Neural cell (in vitro differentiated cells): ENCODE data around the gene GPR35. TPM values are rescaled to one million over a fixed set of nuclear protein-coding genes. Genes with fewer than 3 reads are reported as not detected.

ENCODE experiments used
- H2AFZ ChIP-seq: fragments of 200-600, 300-800 bp; sonication (generic), shearing (Covaris generic); 2 replicates; pipeline ENCODE4 v1.6.0; 2014; ENCODE audit warnings: low read depth, mild to moderate bottlenecking, antibody characterized with exemption, low read length, moderate library complexity
- H3F3A ChIP-seq: fragments of 200-600 bp; shearing (Covaris generic); 2 replicates; pipeline ENCODE4 v1.6.1; 2016; ENCODE audit warnings: mild to moderate bottlenecking, moderate library complexity, mixed read lengths, antibody characterized with exemption, low read length; ENCODE audit not compliant: insufficient read depth, poor library complexity, severe bottlenecking
- H3K27ac ChIP-seq: fragments of 200-600, 300-800 bp; sonication (generic), shearing (Covaris generic); 2 replicates; pipeline ENCODE4 v1.5.1; 2014; ENCODE audit warnings: mild to moderate bottlenecking, low read length, moderate library complexity
- H3K27me3 ChIP-seq: fragments of 300-800, 200-600 bp; sonication (generic), shearing (Covaris generic); 2 replicates; pipeline ENCODE4 v1.6.0; 2014; ENCODE audit warnings: mild to moderate bottlenecking, low read depth, low read length, moderate library complexity; ENCODE audit not compliant: insufficient read depth
- H3K36me3 ChIP-seq: fragments of 300-800, 200-600 bp; sonication (generic), shearing (Covaris generic); 2 replicates; pipeline ENCODE4 v1.5.1; 2014; ENCODE audit warnings: mild to moderate bottlenecking, antibody characterized with exemption, low read length, moderate library complexity; ENCODE audit not compliant: insufficient read depth
- H3K4me2 ChIP-seq: fragments of 300-800, 200-600 bp; sonication (generic), shearing (Covaris generic); 2 replicates; pipeline ENCODE4 v1.6.0; 2014; ENCODE audit warnings: mild to moderate bottlenecking, low read length
- H3K4me3 ChIP-seq: fragments of 300-800, 200-600 bp; sonication (generic), shearing (Covaris generic); 2 replicates; pipeline ENCODE4 v1.5.1; 2014; ENCODE audit warnings: mild to moderate bottlenecking, low read length, moderate library complexity
- H3K79me2 ChIP-seq: fragments of 200-600 bp; shearing (Covaris generic); replicated peaks from 2 replicates; pipeline ENCODE4 v1.6.0; 2014; ENCODE audit warnings: mild to moderate bottlenecking, low read length, moderate library complexity; ENCODE audit not compliant: insufficient read depth
- H3K9ac ChIP-seq: fragments of 300-800, 200-600 bp; sonication (generic), shearing (Covaris generic); 2 replicates; pipeline ENCODE4 v1.6.1; 2016; ENCODE audit warnings: mild to moderate bottlenecking, low read length, mixed read lengths
- H3K9me2 ChIP-seq: fragments of 200-600 bp; shearing (Covaris generic); 2 replicates; pipeline ENCODE4 v1.6.1; 2016; ENCODE audit warnings: mild to moderate bottlenecking, low read length, mixed read lengths; ENCODE audit not compliant: insufficient read depth
- H3K9me3 ChIP-seq: fragments of 200-600, 300-800 bp; sonication (generic), shearing (Covaris generic); 2 replicates; pipeline ENCODE4 v1.6.1; 2016; ENCODE audit warnings: mild to moderate bottlenecking, mixed run types, low read length, moderate library complexity, mixed read lengths
- H4K20me1 ChIP-seq: fragments of 200-600 bp; shearing (Covaris generic); 2 replicates; pipeline ENCODE4 v1.6.1; 2016; ENCODE audit warnings: mild to moderate bottlenecking, mixed run types; ENCODE audit not compliant: insufficient read depth
- CTCF ChIP-seq: fragments of 450-650 bp; IDR thresholded peaks from 2 replicates; pipeline ENCODE4 v1.5.1; 2014; ENCODE audit warnings: antibody characterized with exemption, mild to moderate bottlenecking, moderate library complexity; ENCODE audit not compliant: poor library complexity, severe bottlenecking
- EP300 ChIP-seq: fragments of 450-650 bp; conservative IDR thresholded peaks from 2 replicates; pipeline ENCODE4 v1.6.1; 2014; ENCODE audit warnings: antibody characterized with exemption, mild to moderate bottlenecking, moderate library complexity; ENCODE audit not compliant: poor library complexity, severe bottlenecking
- EZH2 ChIP-seq: fragments of 200-600, 300-800 bp; shearing (Covaris generic), sonication (generic); IDR thresholded peaks from 2 replicates; pipeline ENCODE4 v1.6.1; 2014; ENCODE audit warnings: antibody characterized with exemption, low read length, borderline replicate concordance, mild to moderate bottlenecking; ENCODE audit not compliant: insufficient read depth, poor library complexity, severe bottlenecking
- MXI1 ChIP-seq: fragments of 450-650 bp; conservative IDR thresholded peaks from 2 replicates; pipeline ENCODE4 v1.6.1; 2014; ENCODE audit warnings: antibody characterized with exemption, mild to moderate bottlenecking; ENCODE audit not compliant: poor library complexity, severe bottlenecking
- POLR2AphosphoS5 ChIP-seq: IDR thresholded peaks from 2 replicates; pipeline ENCODE4 v1.6.1; 2012
- RAD21 ChIP-seq: fragments of 450-650 bp; conservative IDR thresholded peaks from 2 replicates; pipeline ENCODE4 v1.6.1; 2014; ENCODE audit warnings: antibody characterized with exemption, mild to moderate bottlenecking, moderate library complexity
- REST ChIP-seq: IDR thresholded peaks from 2 replicates; pipeline ENCODE4 v1.6.1; 2012; ENCODE audit warnings: borderline replicate concordance
- SMC3 ChIP-seq: fragments of 450-650 bp; conservative IDR thresholded peaks from 2 replicates; pipeline ENCODE4 v1.6.1; 2014; ENCODE audit warnings: antibody characterized with exemption, mild to moderate bottlenecking, moderate library complexity; ENCODE audit not compliant: poor library complexity
- TAF1 ChIP-seq: IDR thresholded peaks from 2 replicates; pipeline ENCODE4 v1.6.1; 2012; ENCODE audit warnings: low read depth
- polyA plus RNA-seq: library from polyadenylated mRNA; depleted of rRNA; stranded (reverse); fragments of >200 nt; gene quantifications from 2 replicates; pipeline ENCODE4 v1.2.3, GENCODE V29; 2014

The GPR35 gene
- polyA plus RNA-seq, 1 donor from 2014 or later = 2.8 TPM

- Histone ChIP-seq H3K36me3 (no peaks in the 10 kb centered on the region), H3K27ac (no peak overlapping the region), H2AFZ (no peak overlapping the region), H3F3A (no peaks in the 10 kb centered on the region), H3K4me3 (no peak overlapping the region), H3K9me2 (no peaks in the 10 kb centered on the region), H3K79me2 (no peaks in the 10 kb centered on the region), H3K9ac (no peak overlapping the region), H3K27me3 (no peaks in the 10 kb centered on the region), H3K9me3 (no peaks in the 10 kb centered on the region), H3K4me2 (no peak overlapping the region), H4K20me1 (no peaks in the 10 kb centered on the region)
- TF ChIP-seq SMC3 = no peak
- no peak for TF ChIP-seq MXI1
- no peak for TF ChIP-seq REST
- no peak for TF ChIP-seq EP300
- TF ChIP-seq POLR2AphosphoS5 = no peak
- no peak for TF ChIP-seq RAD21
- TF ChIP-seq EZH2 = no peak
- no peak for TF ChIP-seq CTCF
- TF ChIP-seq TAF1 = no peak
These were observed 1.4 kb downstream of the GPR35 start for GRCh38 chr2:240626531-240627300.

GRCh38 chr2:240627736-240628506 is 2.6 kb downstream of the GPR35 start:
- Histone ChIP-seq H3K79me2 (no peaks in the 10 kb centered on the region), H3K4me3 (no peak overlapping the region), H3K27me3 (no peaks in the 10 kb centered on the region), H3K36me3 (no peaks in the 10 kb centered on the region), H4K20me1 (no peaks in the 10 kb centered on the region), H3K9me3 (no peaks in the 10 kb centered on the region), H3K27ac (no peak overlapping the region), H3F3A (no peaks in the 10 kb centered on the region), H2AFZ (no peak overlapping the region), H3K9me2 (no peaks in the 10 kb centered on the region), H3K9ac (no peak overlapping the region), H3K4me2 (no peak overlapping the region)
- no peak for TF ChIP-seq REST
- no peak for TF ChIP-seq EP300
- TF ChIP-seq RAD21 = no peak
